ENCODE results near the gene PHF23. TPM values are rescaled to one million over a fixed set of nuclear protein-coding genes. Genes with fewer than 3 reads are reported as not detected.

Gene PHF23
- total and polyA plus RNA-seq, 11 donors = 13.7 to 36.7 (median 23.0) TPM

DNA sequence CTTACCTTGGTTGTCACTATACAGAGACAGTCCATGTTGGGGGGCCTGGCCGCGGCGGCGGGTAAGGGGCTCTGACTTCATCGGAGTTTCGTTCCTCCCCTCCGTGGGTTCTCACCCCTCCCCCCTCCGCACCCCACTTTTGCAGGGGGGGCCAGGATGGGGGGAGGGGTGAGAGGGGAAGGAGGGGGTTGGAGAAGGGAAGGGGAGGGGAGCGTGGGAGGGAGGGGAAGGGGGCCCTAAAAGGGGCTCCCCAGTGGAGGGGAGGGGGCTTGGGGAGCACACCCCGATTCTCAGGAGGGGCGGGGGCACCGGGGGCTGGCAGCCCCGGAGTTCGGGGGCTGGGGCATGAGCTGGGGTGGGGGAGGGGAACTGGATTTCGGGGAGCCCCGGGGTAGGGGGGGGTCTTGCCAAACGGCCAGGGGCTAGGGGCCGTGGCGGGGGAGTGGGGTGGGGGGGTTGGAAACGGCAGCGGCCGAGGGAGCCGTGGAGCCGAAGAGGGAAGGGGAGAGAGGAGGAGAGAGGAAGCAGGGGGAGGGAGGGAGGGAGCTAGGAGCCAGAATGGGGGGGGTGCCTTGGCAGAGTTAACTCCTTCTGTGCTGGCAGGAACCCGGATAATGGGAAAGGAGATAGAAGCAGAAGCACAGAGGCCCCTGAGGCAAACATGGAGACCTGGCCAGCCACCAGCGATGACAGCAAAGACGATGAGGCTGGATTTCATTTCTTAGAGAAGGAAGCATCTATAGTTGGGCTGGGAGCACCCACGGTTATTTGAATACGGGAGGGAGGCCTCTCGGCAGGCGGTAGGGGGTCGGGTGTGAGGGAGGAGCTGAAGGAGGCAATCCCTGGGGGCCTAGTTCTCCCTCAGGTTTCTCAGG lies 21.9 kb downstream of the PHF23 start:
- ATAC-seq = no peak
- Histone ChIP-seq H3K4me1 (peaks cover 6 to 78% (median 60%) of the 10 kb centered on the region in 12 donors), H3K27ac (peak overlapping the region; percentile 16 to 99 (median 70)), H3K36me3 (peaks cover 0 to 17% (median 15%) of the 10 kb centered on the region in 9 donors), H3K27me3 (no peaks in the 10 kb centered on the region), H3K4me3 (peak overlapping the region in 11 of 12 donors; percentile 10 to 77 (median 53)), H3K9me3 (no peaks in the 10 kb centered on the region)
- TF ChIP-seq CTCF (IDR thresholded peaks at IDR 0.05) = no peak
- TF ChIP-seq POLR2A (IDR thresholded peaks at IDR 0.05) = no peak
- 4 to 8% (median 6%) methylated on average over 22 to 32 of the region's 32 CpGs for WGBS, 4 donors
- DNase-seq = peak; percentile 67 to 77 (median 74)
- intact Hi-C loops (cut with DNase I) = loop anchor here in 1 of 10 donors (5.0 kb wide), 1 partner anchor 90 kb away; the partner anchor contains the start of gene EIF5A

- H3K4me1 ChIP-seq = peaks cover 6 to 76% (median 58%) of the 10 kb centered on the region in 12 donors
- intact Hi-C loops (cut with DNase I) = loop anchor here in 1 of 10 donors (5.0 kb wide), 1 partner anchor 91 kb away; the partner anchor contains the start of gene EIF5A
- TF ChIP-seq CTCF (IDR thresholded peaks at IDR 0.05) = no peak
- no peak for TF ChIP-seq POLR2A (IDR thresholded peaks at IDR 0.05)
- H3K4me3 ChIP-seq = peak overlapping the region in 11 of 12 donors; percentile 10 to 77 (median 53)
- DNase-seq = peak in 2 of 5 donors; percentile 16 to 27
- peaks cover 0 to 9% (median 6%) of the 10 kb centered on the region in 9 donors for H3K36me3 ChIP-seq
- no peak for ATAC-seq
- H3K27ac ChIP-seq = peak overlapping the region in 10 of 12 donors; percentile 55 to 99 (median 74)
- no peaks in the 10 kb centered on the region for H3K27me3 ChIP-seq
- 38 to 44% (median 41%) methylated on average over 7 of the region's 7 CpGs for WGBS, 4 donors
- no peaks in the 10 kb centered on the region for H3K9me3 ChIP-seq
Measured at GRCh38 chr17:7216242-7217112, 22.8 kb downstream of the PHF23 start.

DNA sequence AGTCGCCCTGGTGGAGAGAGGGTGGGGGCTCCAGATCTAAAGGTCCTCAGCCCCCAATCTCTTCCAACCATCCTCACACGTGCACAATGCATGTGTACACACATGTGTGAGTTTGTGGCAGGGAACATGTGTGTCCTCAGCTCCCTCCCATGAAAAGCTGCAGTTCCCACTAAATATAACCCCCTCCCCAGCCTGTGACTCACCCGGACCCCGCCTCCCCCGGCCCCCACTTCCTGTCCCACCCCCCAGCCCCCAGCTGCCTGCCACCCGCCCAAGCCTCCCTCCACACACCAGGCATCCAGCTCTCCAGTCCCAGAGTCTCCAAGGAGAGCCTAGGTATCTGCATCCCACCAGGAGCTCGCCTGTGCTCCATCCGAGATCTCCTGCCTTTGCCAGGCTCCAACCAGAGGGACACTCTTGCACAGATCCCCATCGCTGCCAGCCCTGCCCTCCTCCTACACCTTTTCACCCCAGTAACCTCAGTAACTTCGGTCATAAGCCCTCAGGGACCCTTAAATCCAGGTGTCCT lies 23.5 kb downstream of the PHF23 start:
- Histone ChIP-seq H3K27ac (peak overlapping the region in 10 of 12 donors; percentile 25 to 99 (median 70)), H3K4me1 (peaks cover 3 to 71% (median 50%) of the 10 kb centered on the region in 12 donors), H3K9me3 (no peaks in the 10 kb centered on the region), H3K36me3 (peaks cover 0 to 1% (median 0%) of the 10 kb centered on the region in 9 donors), H3K4me3 (peak overlapping the region in 7 of 12 donors; percentile 56 to 77 (median 64)), H3K27me3 (no peaks in the 10 kb centered on the region)
- DNase-seq (peak in 2 of 5 donors; percentile 32 to 39), ATAC-seq (no peak)
- 20 to 28% (median 27%) methylated on average over 8 to 10 of the region's 10 CpGs for WGBS, 4 donors
- intact Hi-C loops (cut with DNase I) = loop anchor here in 1 of 10 donors (5.0 kb wide), 1 partner anchor 92 kb away; the partner anchor contains the start of gene EIF5A
- TF ChIP-seq POLR2A (IDR thresholded peaks at IDR 0.05) (no peak), CTCF (IDR thresholded peaks at IDR 0.05) (no peak)
